Skin of body (tissue), 2 donors: Measurements from ENCODE around the gene RAB11FIP5. TPM values are rescaled to one million over a fixed set of nuclear protein-coding genes. Genes with fewer than 3 reads are reported as not detected.
"Not testable (repeated sequence)": the region's sequence is repeated elsewhere in the genome, so short reads cannot be mapped to it uniquely, and the experiment has no call there.

Source experiments
- DNase-seq: peaks from one replicate; lab custom pipeline; 2025; lab: John Stamatoyannopoulos, UW
- total RNA-seq: library from RNA; depleted of rRNA; stranded (reverse); fragments of >200 nt; gene quantifications from one replicate; pipeline ENCODE4 v1.2.3, GENCODE V29; 2014

The RAB11FIP5 gene
- total RNA-seq, 1 donor from 2014 or later: 9.9 TPM

DNA sequence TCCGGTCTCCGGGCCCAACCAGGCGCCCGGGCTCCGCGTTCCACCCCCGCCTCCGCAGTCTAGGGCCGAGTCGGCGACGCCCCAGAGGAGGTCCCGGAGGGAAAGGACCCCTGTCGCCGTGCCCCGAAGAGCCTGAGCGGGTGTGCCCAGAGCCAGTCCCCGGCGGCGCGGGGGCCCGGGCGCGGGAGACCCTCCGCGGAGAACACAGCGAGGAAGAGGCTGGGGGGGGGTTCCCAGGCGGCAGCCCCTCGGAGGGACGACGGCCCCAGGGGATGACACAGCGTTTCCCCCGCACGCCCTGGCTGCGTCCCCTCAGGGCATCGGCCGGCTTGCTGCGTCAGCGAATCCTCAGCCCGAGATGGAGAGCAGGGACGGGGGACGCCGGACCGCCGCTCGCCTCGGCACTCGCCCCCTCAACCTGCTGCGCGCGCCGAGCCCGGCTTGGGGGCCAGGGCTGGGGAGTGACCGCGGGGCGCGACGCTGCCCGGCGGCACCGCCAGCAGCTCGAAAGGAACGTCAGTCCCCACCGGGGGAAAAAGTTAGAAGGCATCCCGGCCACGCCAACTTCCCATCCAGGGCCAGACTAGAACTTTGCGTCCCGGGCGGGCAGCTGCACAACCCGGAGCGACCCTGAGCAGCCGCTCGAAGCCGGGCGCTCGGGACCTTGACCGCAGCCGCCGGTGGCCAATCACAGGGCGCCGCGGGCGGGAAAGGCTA lies 41.9 kb downstream of the RAB11FIP5 start:
- DNase-seq: no peak

DNA sequence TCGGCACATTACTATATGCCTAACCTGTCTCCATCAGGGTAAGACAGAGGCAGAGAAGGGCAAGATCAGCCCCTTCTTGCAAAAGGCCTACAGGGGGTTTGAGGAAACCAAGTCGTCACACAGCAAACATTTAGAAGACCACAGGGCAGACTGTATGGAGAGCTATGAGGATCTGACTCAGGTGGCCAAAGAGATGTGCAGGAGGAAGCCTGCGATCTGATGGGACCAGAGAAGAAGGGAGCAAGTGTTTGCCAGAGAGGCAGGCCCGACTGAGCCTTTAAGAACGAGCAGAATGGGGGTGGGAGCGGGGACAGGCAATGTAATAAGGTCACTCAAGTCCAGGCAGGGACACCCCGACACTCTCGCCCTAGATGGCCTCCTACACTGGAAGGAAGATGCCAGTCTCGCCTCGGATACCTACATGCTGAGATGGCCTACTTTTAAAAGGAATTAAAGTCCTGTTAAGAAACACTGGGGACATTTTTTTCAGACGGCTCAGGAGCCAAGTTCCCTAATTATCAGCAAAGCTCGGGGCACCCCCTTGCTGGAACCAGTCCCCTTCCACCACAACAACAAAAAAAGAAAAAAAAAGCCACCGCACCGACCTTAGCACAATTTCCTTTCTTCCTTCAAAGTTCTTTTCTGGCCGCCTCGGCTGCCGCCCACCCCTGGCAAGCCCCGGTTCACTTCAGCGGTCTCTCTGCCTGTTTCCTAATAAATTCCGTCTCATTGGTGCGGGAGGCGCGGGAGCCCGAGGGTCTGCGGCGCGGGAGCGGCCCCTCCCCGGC lies 42.7 kb downstream of the RAB11FIP5 start:
- DNase-seq: no peak

DNA sequence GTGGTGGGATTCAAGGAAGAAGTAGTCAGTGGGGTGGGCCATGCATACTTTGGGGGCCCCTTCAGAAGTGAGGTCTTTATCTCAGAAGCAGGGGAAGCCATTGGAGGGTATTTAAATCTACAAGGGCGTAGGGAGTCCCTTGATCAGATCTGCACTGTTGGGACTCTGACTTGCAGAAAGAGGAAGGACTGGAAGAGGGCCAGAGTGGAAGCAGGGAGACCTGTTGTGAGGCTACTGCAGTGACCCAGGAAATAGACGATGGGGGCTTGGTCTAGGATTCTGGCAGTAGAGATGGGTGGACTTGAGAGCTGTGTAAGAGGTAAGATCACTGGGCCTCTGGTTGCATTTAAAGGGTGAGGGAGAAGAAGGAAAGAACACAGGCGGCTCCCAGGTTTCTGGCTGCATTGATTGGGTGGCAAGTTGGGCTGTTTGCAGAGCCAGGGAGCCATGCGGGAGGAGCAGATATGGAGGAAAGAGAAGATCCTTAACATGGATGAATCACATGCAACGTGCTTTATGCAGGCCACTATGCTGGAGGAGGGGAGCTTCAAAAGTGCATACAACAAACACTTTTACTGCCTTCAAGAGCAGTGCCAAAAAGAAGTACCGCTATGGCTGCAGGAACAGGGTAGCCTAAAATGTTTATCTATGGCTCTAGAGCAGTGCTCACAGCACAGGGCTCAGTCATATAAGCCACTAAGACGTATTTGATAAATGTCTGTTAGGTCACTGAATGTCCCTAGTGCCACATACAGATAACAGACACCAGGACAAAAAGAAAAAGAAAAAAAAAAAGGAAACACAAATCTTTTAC lies 43.5 kb downstream of the RAB11FIP5 start:
- DNase-seq: no peak

DNA sequence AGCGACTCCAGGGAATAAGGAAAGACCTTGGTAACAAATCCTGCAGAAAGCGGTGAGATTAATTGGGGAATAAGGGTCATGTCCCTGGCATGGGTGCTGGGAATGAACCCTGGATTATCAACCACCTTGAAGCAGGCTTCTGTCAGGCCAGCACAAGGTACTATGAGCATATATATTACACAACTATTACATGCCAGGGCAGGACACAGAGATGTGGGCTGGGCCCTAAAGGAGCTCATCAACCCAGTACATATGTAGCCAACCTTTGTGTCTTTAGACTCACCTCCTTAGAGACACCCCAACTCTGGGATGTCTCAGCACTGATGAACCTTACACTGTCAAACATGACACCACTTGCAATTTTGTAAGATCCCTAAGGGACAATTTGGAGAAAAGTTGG lies 44.6 kb downstream of the RAB11FIP5 start:
- DNase-seq: no peak

DNA sequence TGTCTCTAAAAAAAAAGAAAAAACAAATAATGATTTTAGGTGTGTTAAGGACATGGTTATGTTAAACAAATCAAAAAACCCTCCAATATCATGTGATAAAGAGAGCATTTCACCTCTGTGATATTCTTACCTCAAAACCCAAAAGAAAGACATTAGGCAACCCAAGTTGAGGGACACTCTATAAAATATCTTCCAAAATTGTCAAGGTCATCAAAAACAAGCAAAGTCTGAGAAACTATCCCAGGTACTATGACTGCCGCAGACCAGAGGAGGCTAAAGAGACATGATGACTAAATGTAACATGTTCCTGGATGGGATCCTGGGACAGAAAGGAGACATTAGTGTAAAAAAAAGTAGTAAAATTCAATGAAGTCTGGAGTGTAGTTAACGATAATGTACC lies 45.7 kb downstream of the RAB11FIP5 start:
- no peak for DNase-seq

DNA sequence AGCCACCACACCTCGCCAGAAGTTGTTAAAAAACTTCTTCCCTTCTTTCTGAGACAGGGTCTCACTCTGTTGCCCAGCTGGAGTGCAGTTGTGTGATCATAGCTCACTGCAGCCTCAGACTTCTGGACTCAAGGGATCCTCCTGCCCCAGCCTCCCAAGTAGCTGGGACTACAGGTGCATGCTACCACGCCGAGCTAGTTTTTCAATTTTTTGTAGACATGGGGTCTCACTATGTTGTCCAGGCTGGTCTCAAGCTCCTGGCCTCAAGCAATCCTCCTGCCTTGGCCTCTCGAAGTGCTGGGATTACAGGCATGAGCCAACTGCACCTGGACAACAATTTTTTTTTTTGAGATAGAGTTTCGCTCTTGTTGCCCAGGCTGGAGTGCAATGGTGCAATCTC lies 47.7 kb downstream of the RAB11FIP5 start:
- not testable (repeated sequence) for DNase-seq

DNA sequence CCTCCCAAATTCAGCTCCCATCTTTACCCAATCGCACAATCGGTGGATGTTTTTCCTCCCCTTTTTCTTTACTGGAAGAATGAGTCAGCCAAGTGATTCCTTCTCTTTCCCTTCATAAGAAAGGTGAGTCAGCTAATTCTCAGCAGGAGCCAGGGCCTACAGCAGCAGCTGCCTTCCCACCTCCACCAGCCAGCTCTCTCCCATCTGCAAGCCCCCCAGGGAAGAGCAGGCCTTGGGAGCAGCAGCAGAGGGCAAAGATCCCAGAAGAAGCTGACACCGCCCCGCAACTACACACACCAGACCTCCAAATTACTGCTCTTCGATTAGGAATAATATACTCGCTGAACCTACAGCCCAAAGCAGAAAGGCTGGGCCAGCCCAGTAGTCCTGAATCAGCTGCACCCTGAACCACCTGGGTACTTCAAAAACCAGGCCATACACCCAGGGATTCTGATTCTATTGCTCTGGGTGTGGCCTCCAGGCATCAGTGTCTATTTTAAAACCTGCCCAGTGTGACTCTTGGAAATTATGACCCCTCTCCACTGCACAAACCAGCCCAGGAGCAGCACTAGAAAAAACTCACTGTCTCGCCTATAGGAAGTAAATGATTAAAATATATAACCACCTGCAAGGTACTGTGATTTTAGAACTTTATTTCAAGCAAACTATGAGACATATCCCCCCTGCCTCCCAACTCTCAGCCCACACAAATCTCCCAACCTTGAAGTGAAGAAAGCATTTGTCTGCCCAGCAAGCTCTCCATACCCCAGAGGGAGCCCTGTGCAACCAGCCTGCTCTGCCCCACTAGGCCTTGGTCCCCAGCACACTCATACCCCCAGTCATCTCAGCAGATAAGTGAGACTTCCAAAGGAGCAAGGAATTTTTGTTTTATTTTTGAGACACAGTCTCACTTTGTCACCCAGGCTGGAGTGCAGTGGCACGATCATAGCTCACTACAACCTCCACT lies 48.6 kb downstream of the RAB11FIP5 start:
- no peak for DNase-seq

DNA sequence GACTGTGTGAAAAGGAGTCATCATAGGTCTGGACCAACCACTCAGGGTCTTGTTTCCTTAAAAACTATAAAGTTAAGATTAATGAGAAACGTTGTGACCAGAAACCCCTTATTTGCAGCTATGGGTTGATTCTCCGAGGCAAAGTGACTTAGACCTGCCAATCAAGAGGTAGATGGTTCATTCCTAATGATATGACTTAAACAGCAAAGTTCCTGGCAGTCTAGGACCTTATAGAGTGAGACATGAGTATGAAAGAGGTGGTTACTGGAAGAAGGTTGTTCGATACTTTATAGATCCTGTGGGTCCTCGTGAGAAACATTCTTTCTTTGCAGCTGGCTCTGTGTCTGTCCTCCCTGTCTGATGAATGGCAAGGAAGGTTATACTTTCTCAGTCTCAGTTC lies 49.3 kb downstream of the RAB11FIP5 start:
- DNase-seq: no peak

DNA sequence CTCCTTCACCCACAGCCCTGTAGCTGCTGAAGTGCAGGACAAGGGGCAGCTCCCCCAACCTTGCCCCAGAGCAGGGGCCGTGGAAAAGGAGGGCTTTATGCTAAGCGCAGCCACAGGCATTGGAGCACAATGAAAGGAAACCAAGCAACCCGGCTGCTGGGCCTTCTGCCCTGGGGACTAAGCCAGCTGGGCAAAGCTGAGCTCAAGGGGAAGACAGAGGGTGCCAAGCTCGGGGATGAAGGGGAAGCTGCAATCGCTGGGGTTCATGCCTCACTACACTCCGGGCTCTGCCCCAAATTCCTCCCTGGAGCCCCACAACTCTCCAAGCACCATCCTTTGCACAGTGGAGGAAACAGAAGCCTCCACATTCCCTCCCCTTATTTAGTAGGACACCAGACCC lies 53.6 kb downstream of the RAB11FIP5 start:
- no peak for DNase-seq

DNA sequence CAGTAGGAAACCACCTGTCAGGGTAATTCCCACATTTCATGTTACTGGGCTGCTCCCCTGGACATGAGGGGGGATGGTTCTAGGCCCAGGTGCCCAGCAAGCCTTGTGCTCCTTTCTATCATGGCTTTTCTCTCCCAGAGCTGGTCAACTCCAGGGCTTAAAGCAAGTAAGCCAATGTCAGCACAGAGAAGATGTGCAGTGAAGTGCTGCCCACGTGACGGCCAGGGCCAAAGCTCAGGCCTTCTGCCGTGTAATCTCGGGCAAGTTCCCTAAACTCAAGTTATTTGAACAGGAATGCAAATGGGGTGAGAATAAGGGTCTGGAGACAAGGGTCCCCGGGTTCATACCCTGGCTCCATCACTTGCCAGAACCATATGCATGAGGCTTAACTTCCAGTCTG lies 57.8 kb downstream of the RAB11FIP5 start:
- no peak for DNase-seq

DNA sequence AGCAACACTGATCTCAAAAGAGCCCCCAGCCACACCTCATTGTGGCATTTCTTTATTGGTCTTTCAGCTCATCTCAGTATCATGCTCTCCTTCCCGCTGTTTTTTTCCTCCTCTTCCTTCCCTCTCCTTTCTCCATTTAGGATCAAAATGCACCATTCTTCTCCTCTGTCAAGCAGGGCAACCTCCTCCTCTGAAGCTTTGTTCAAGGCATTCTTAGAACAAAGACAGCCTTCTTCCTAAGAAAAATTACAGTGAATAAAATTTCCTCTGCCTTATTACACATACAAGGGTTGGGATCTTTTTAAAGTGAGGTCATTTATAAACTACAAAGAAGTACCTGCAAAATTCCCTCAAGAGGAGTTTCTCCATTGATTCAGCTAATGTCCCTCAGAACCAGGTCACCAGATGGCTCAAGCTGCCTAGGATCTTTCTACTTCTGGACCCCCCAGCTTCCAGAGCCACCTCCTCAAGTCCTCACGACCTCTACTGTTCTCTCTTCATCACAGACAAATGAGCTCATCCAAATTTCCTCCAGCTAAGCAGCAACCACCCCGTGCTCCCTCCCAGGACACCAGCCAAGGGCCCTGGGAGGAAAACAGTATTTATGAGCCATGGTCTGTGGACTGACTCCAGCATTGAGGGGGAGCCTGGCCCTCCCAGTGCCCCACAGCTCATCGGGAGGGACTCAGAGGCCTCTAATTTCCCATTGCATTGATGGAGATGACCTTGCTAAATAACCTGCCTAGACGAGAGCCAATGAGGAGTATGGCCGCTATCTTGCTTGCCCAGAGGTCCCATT lies 59.2 kb downstream of the RAB11FIP5 start:
- DNase-seq: no peak

DNA sequence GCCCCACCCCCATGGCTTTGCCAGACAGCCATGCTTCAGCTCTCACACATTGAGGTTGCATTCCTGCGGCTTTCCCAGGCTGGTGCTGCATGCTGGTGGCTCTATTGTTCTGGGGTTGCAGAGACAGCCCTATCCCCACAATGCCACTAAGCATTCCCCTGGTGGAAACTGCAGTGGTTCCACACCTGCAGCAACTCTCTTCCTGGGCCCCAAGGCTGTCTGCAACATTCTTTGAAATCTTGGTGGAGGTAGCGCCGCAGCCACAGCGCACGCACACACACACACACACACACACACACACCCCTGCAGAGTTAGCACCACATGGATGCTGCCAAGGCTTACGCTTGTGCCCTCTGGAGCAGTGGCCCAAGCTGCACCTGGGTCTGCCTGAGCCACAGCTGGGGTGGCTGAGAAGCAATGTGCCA lies 62.6 kb downstream of the RAB11FIP5 start:
- no peak for DNase-seq

DNA sequence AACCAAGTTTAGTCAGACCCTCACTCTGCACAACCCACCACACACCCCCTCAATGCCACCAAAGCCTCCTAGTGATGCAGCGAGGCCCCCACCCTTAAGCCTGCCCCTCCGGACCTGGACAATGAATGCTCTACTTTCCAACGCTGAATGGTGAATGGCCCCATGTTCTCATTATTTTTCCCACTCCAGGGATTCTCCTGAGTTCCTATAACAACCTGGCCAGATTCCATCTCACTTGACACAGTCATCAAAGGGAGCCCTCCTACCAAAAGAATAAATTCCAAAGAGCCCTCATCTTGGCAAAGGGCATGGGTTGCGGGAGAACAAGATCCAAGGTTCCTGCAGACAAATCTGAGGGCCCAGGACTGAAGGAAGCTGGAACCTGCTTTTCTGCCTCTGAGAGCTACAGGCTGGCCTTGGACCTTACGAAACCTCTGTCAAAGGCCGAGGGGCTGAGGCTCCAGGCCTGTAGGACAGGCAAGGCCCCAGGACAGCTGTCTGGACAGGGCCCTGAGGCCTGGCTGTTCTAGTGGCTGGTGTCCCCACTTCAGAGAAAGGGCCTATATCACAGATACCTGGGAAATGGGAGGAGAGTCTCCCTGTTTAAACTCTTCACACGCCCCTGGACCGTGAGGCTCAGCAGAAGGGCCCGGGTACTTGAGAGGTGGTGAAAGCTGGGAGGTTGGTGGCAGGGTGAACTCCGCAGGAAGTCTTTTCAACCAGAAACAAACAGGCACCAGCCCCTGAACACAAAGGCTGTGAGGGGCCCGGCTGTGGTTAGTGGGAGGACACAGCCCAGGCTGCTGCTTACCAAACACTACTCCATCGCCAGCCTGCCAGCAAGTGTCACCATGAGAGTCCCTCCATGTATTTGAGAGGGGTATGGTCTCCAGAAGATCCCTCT lies 68.6 kb downstream of the RAB11FIP5 start:
- no peak for DNase-seq

DNA sequence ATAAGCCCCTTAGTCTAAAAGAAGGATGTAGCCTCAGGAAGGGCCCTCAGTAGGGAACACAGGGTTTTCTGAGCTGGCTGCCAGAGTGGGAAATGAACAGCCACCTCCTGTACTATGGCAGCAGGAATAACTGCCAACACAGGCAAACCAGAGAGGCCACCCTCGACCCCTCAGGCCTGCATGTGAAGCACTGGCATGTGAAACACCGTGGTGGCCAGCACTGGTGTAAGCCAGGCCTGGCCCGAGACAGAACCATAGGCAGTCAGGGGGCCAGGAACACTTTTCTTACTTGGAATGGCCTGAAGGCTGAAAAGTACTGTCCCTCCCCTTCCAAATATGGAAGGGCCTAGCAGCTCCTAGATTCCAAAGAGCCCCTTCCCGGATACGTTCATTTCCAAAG lies 69.5 kb downstream of the RAB11FIP5 start:
- DNase-seq: no peak

DNA sequence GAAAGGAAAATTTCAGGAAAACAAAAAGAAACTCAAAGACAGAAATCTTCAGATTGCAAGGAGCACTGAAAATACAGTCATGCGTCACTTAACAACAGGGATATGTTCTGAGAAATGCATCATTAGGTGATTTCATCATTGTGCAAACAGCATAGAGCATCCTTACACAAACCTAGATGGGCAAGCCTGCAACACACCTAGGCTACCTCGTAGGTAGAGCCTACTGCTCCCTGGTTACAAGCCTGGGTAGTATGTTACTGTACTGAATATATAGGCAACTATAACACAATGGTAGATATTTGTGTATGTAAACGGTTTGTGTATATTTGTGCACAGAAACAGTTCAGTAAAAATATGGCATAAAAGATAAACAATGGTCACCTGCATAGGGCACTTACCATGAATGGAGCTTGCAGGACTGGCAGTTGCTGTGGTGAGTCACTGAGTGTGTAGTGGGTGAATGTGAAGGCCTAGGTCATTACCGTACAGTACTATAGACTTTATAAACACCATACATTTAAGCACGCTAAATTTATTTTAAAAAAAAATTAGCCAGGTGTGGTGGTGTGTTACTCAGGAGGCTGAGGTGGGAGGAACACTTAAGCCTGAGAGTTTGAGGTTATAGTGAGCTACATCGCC lies 74.7 kb downstream of the RAB11FIP5 start:
- DNase-seq: no peak

DNA sequence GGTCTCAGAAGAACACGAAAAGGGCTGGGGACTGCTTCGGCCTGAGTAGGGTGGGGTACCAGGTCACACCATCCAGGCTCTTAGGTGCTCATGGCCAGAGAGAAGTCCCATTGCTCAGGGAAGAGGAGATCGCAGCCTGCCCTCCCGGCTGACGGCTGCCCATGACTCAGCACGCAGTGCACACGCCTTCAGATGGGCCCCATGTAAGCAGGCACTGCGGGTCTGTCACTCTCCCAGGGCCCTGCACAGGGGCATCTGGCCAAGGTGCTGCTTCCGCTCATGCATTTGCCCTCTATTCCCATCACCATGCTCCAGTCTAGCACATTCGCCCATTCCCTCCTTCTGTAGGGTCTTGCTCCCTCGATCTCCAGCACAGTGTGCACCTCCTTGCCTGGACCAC lies 76.0 kb downstream of the RAB11FIP5 start:
- no peak for DNase-seq

DNA sequence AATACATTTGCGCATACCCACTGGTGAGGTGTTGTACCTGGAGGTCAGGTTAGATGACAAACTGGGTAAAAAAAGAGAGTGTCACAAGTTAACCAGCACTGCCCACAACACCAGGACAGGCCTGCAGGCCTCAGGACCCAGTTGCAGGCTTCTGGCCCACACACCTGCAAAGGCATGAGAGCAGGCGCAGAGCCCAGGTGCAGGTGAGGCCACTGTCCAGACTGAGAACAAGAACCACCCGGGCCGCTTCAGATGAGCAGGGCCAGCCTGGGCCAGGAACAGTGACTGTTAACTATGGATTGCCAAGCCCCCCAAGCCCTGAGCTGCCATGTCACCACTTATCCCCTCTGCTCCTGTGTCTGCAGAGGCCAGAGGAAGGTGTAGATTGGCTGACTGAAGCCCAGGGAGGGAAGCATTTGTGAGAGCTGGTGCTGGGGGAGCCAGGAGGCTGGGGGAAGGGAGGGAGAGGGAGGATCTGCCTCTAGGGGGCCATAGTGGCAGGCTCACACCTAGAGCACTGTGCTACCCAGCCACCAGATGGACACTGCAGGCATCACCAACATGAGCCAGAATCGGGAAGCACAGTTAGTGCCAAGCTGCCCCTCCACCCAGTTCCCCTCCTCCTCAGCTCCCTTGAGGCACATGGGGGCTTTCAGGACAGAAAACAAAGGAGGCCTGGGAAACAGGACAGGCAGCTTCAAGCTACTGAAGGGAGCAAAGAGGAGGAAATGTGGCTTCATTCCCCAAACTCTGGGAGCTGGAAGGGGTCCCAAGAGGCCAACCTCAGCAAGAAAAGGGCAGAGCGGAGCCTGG lies 76.6 kb downstream of the RAB11FIP5 start:
- no peak for DNase-seq
